HG02610 (cell line): ENCODE results near the gene NMB.
"Not testable (repeated sequence)": the region's sequence is repeated elsewhere in the genome, so short reads cannot be mapped to it uniquely, and the experiment has no call there.

Source experiments
- ATAC-seq: cut with Tn5 transposase; IDR thresholded peaks from one replicate; pipeline ENCODE4 v1.9.1; 2021; ENCODE audit warnings: mild to moderate bottlenecking, moderate library complexity; ENCODE audit not compliant: unreplicated experiment

Gene NMB

GRCh38 chr15:84656972-84657371 is 1.0 kb downstream of the NMB start:
- ATAC-seq: no peak

- peak; percentile 30 for ATAC-seq
Measured at GRCh38 chr15:84654689-84655453, 3.1 kb downstream of the NMB start.

GRCh38 chr15:84653910-84654688 is 3.9 kb downstream of the NMB start, which contains the start of gene WDR73:
Gene WDR73 (minus strand): TSS chr15:84654283. CDS start chr15:84654274, 9 bp downstream.
- ATAC-seq: peak; percentile 90

- no peak for ATAC-seq
Measured at GRCh38 chr15:84653584-84653909, 4.5 kb downstream of the NMB start.

- ATAC-seq: no peak
Measured at GRCh38 chr15:84649706-84650105, 8.3 kb downstream of the NMB start.

GRCh38 chr15:84648539-84648938 is 9.5 kb downstream of the NMB start:
- ATAC-seq: no peak

GRCh38 chr15:84647726-84648125 is 10.3 kb downstream of the NMB start:
- no peak for ATAC-seq

- no peak for ATAC-seq
Measured at GRCh38 chr15:84645997-84646396, 12.0 kb downstream of the NMB start.

GRCh38 chr15:84645496-84645895 is 12.5 kb downstream of the NMB start:
- no peak for ATAC-seq

- ATAC-seq: no peak
Measured at GRCh38 chr15:84643838-84644237, 14.2 kb downstream of the NMB start.

GRCh38 chr15:84642640-84643039 is 15.4 kb downstream of the NMB start:
- not testable (repeated sequence) for ATAC-seq

- not testable (repeated sequence) for ATAC-seq
Measured at GRCh38 chr15:84641871-84642270, 16.1 kb downstream of the NMB start.

- no peak for ATAC-seq
Measured at GRCh38 chr15:84638103-84638502, 19.9 kb downstream of the NMB start.

- ATAC-seq: no peak
Measured at GRCh38 chr15:84634228-84634837, 23.7 kb downstream of the NMB start.

GRCh38 chr15:84633311-84634227 is 24.4 kb downstream of the NMB start:
- peak; percentile 34 for ATAC-seq

- no peak for ATAC-seq
Measured at GRCh38 chr15:84631706-84632272, 26.2 kb downstream of the NMB start.

- no peak for ATAC-seq
Measured at GRCh38 chr15:84629033-84629432, 29.0 kb downstream of the NMB start.

- ATAC-seq: no peak
Measured at GRCh38 chr15:84625123-84625522, 32.9 kb downstream of the NMB start.

- ATAC-seq: no peak
Measured at GRCh38 chr15:84624359-84624758, 33.6 kb downstream of the NMB start.

GRCh38 chr15:84621358-84621979 is 36.5 kb downstream of the NMB start:
- no peak for ATAC-seq
